H1 (cell line): ENCODE data around the gene ANXA2. TPM values are rescaled to one million over a fixed set of nuclear protein-coding genes. Genes with fewer than 3 reads are reported as not detected.

Experiments used
- CTCF ChIA-PET: fragments of 300-600 bp; sonication (Branson Sonifier 250); formaldehyde crosslinking; loops from one replicate; lab custom pipeline; 2021; ENCODE audit not compliant: partially characterized antibody; lab: Charles Lee
- POLR2A ChIA-PET: fragments of 300-600 bp; sonication (Branson Sonifier 250); formaldehyde crosslinking; loops from one replicate; lab custom pipeline; 2021; ENCODE audit warnings: inconsistent platforms; ENCODE audit not compliant: partially characterized antibody; lab: Charles Lee
- DNase-seq, 2 experiments: peaks; one replicate each; pipeline versions ENCODE4 v3.0.0 to v3.0.0-alpha.2; 2010 to 2022; ENCODE audit warnings: low spot score in 2 of 2, low read depth in 1 of 2, mixed read lengths in 1 of 2
- FAIRE-seq: peaks from 2 replicates; lab custom pipeline; 2011; peaks lifted over from hg19 to GRCh38; lab: Jason Lieb, UNC
- H2AFZ ChIP-seq: 2 replicates; pipeline ENCODE4 v1.8.1; 2012; ENCODE audit warnings: low read length, inconsistent platforms
- H2AK5ac ChIP-seq: 2 replicates; pipeline ENCODE4 v1.6.1; 2013; ENCODE audit warnings: low read depth, low read length
- H2BK120ac ChIP-seq: replicated peaks from 2 replicates; pipeline ENCODE3; 2013; ENCODE audit warnings: low read depth, low read length, inconsistent platforms
- H2BK12ac ChIP-seq: 2 replicates; pipeline ENCODE4 v1.6.1; 2013; ENCODE audit warnings: low read depth, low read length
- H2BK15ac ChIP-seq: 2 replicates; pipeline ENCODE4 v1.6.1; 2013; ENCODE audit warnings: low read length
- H2BK20ac ChIP-seq: 2 replicates; pipeline ENCODE4 v1.6.1; 2013; ENCODE audit warnings: low read length
- H2BK5ac ChIP-seq: 2 replicates; pipeline ENCODE4 v1.6.1; 2013; ENCODE audit warnings: low read depth, low read length
- H3K14ac ChIP-seq: 2 replicates; pipeline ENCODE4 v1.6.1; 2013; ENCODE audit warnings: inconsistent platforms; ENCODE audit not compliant: insufficient read length
- H3K18ac ChIP-seq: 2 replicates; pipeline ENCODE4 v1.6.1; 2013; ENCODE audit warnings: low read length; ENCODE audit errors: extremely low read depth
- H3K23ac ChIP-seq: 2 replicates; pipeline ENCODE4 v1.6.1; 2013; ENCODE audit warnings: inconsistent platforms; ENCODE audit not compliant: insufficient read length
- H3K23me2 ChIP-seq: 2 replicates; pipeline ENCODE4 v1.6.1; 2013; ENCODE audit warnings: low read depth, low read length
- H3K27ac ChIP-seq: 2 replicates; pipeline ENCODE4 v1.6.1; 2011; ENCODE audit warnings: low read depth, low read length, inconsistent platforms
- H3K27me3 ChIP-seq, 4 experiments: replicated peaks in 1 of 4; 1 replicate in 1 of 4; 2 replicates in 3 of 4; pipeline versions ENCODE4 v1.6.1 to v1.8.1; 2011 to 2013; ENCODE audit warnings: low read length in 3 of 4, mild to moderate bottlenecking in 3 of 4, inconsistent platforms in 2 of 4, mixed read lengths in 2 of 4, moderate library complexity in 1 of 4; ENCODE audit not compliant: control insufficient read depth in 3 of 4, insufficient read depth in 3 of 4; ENCODE audit errors: extremely low read depth in 1 of 4
- H3K36me3 ChIP-seq, 4 experiments: 2 replicates each; pipeline versions ENCODE4 v1.6.1 to v1.8.1; 2011 to 2013; ENCODE audit warnings: mild to moderate bottlenecking in 4 of 4, low read length in 3 of 4, moderate library complexity in 2 of 4, control low read depth in 1 of 4, inconsistent platforms in 1 of 4; ENCODE audit not compliant: insufficient read depth in 4 of 4, control insufficient read depth in 2 of 4
- H3K4ac ChIP-seq: replicated peaks from 2 replicates; pipeline ENCODE3; 2013; ENCODE audit warnings: low read length, low read depth, mixed read lengths, inconsistent platforms; ENCODE audit not compliant: insufficient read length
- H3K4me1 ChIP-seq, 4 experiments: replicated peaks in 1 of 4; 1 replicate in 1 of 4; 2 replicates in 3 of 4; pipeline versions ENCODE4 v1.6.1 to v1.8.1; 2011 to 2013; ENCODE audit warnings: low read length in 3 of 4, inconsistent platforms in 2 of 4, mixed read lengths in 1 of 4; ENCODE audit not compliant: insufficient read depth in 4 of 4, control insufficient read depth in 3 of 4
- H3K4me2 ChIP-seq, 2 experiments: 2 replicates each; pipeline versions ENCODE4 v1.6.1 to v1.8.1; 2011 to 2013; ENCODE audit warnings: low read depth in 2 of 2, low read length in 2 of 2, control low read depth in 1 of 2, inconsistent platforms in 1 of 2, mild to moderate bottlenecking in 1 of 2; ENCODE audit not compliant: insufficient read depth in 1 of 2
- H3K4me3 ChIP-seq, 4 experiments: fragments of 200-600, 300-600 bp in 1 of 4; sonication (generic), shearing (Covaris generic), sonication (Bioruptor Twin) in 1 of 4; 2 replicates each; pipeline versions ENCODE4 v1.5.1 to v1.8.1; 2011 to 2016; ENCODE audit warnings: low read length in 4 of 4, low read depth in 3 of 4, control low read depth in 2 of 4, inconsistent platforms in 2 of 4, mild to moderate bottlenecking in 2 of 4, mixed read lengths in 1 of 4, moderate library complexity in 1 of 4; ENCODE audit not compliant: insufficient read depth in 2 of 4; ENCODE audit errors: extremely low read depth in 1 of 4
- H3K56ac ChIP-seq: replicated peaks from 2 replicates; pipeline ENCODE3; 2013; ENCODE audit warnings: low read depth, mild to moderate bottlenecking, mixed read lengths, low read length, inconsistent platforms; ENCODE audit not compliant: insufficient read length
- H3K79me1 ChIP-seq: 2 replicates; pipeline ENCODE4 v1.6.1; 2013; ENCODE audit warnings: low read depth, low read length, control low read depth
- H3K79me2 ChIP-seq, 2 experiments: 2 replicates each; pipeline versions ENCODE4 v1.6.1 to v1.8.1; 2012 to 2013; ENCODE audit warnings: low read length in 2 of 2, mild to moderate bottlenecking in 2 of 2, inconsistent platforms in 1 of 2; ENCODE audit not compliant: insufficient read depth in 2 of 2, control insufficient read depth in 1 of 2
- H3K9ac ChIP-seq, 4 experiments: replicated peaks in 1 of 4; 1 replicate in 1 of 4; 2 replicates in 3 of 4; pipeline versions ENCODE4 v1.6.1 to v1.8.1; 2011 to 2013; ENCODE audit warnings: low read depth in 3 of 4, low read length in 3 of 4, control low read depth in 2 of 4, mild to moderate bottlenecking in 2 of 4, moderate library complexity in 2 of 4, inconsistent platforms in 1 of 4; ENCODE audit errors: extremely low read depth in 1 of 4
- H3K9me3 ChIP-seq, 2 experiments: 2 replicates each; pipeline versions ENCODE4 v1.6.1 to v1.8.1; 2012 to 2013; ENCODE audit warnings: mild to moderate bottlenecking in 2 of 2, moderate library complexity in 2 of 2, control low read depth in 1 of 2, inconsistent platforms in 1 of 2, low read depth in 1 of 2, low read length in 1 of 2, mixed read lengths in 1 of 2; ENCODE audit not compliant: insufficient read depth in 2 of 2
- H4K20me1 ChIP-seq, 2 experiments: replicated peaks in 1 of 2; 2 replicates each; pipeline versions ENCODE3 to v1.8.1; 2011 to 2013; ENCODE audit warnings: inconsistent platforms in 2 of 2, low read length in 2 of 2, mild to moderate bottlenecking in 1 of 2; ENCODE audit not compliant: insufficient read depth in 2 of 2, control insufficient read depth in 1 of 2
- H4K5ac ChIP-seq: 2 replicates; pipeline ENCODE4 v1.6.1; 2013; ENCODE audit warnings: low read length, low read depth, mixed read lengths, inconsistent platforms; ENCODE audit not compliant: insufficient read length
- H4K8ac ChIP-seq: 2 replicates; pipeline ENCODE4 v1.8.0; 2013; ENCODE audit warnings: mild to moderate bottlenecking, moderate library complexity, low read length, inconsistent platforms; ENCODE audit not compliant: insufficient read depth; ENCODE audit errors: extremely low read depth
- H4K91ac ChIP-seq: replicated peaks from 2 replicates; pipeline ENCODE3; 2013; ENCODE audit warnings: low read length, mixed read lengths, inconsistent platforms; ENCODE audit not compliant: insufficient read length
- BRCA1 ChIP-seq: IDR thresholded peaks from 2 replicates; pipeline ENCODE4 v1.6.1; 2012; ENCODE audit warnings: low read depth, low read length, improper control_type of control experiment
- CHD2 ChIP-seq: IDR thresholded peaks from 2 replicates; pipeline ENCODE4 v1.6.1; 2012; ENCODE audit warnings: low read length, improper control_type of control experiment
- FOSL1 ChIP-seq: IDR thresholded peaks from 2 replicates; pipeline ENCODE4 v1.6.1; 2011; ENCODE audit warnings: mild to moderate bottlenecking, low read depth, low read length, moderate library complexity; ENCODE audit not compliant: insufficient read depth
- HDAC2 ChIP-seq, 2 experiments: fragments of 300-600 bp in 1 of 2; sonication (generic) in 1 of 2; IDR thresholded peaks; 2 replicates each; pipeline ENCODE4 v1.6.1; 2011 to 2012; ENCODE audit warnings: low read depth in 2 of 2, low read length in 2 of 2, mild to moderate bottlenecking in 2 of 2, moderate library complexity in 2 of 2, borderline replicate concordance in 1 of 2, inconsistent platforms in 1 of 2
- JUN ChIP-seq: IDR thresholded peaks from 2 replicates; pipeline ENCODE4 v1.6.1; 2011; ENCODE audit warnings: low read depth, mild to moderate bottlenecking, improper control_type of control experiment, low read length
- KDM1A ChIP-seq: fragments of 200-600, 300-600 bp; sonication (generic); IDR thresholded peaks from 2 replicates; pipeline ENCODE4 v1.7.1; 2016; ENCODE audit warnings: mild to moderate bottlenecking, low read length, borderline replicate concordance
- KDM4A ChIP-seq: IDR thresholded peaks from one replicate; pipeline ENCODE4 v1.7.1; 2012; ENCODE audit warnings: low read depth, mild to moderate bottlenecking, moderate library complexity, low read length, inconsistent platforms; ENCODE audit not compliant: severe bottlenecking
- SRF ChIP-seq: IDR thresholded peaks from 2 replicates; pipeline ENCODE4 v1.6.1; 2011; ENCODE audit warnings: mild to moderate bottlenecking, low read depth, low read length, moderate library complexity
- TBP ChIP-seq: IDR thresholded peaks from 2 replicates; pipeline ENCODE4 v1.6.1; 2011; ENCODE audit warnings: low read depth, low read length, improper control_type of control experiment
- TCF12 ChIP-seq: IDR thresholded peaks from 2 replicates; pipeline ENCODE4 v1.6.1; 2011; ENCODE audit warnings: low read depth, mild to moderate bottlenecking, low read length
- TEAD4 ChIP-seq: IDR thresholded peaks from 2 replicates; pipeline ENCODE4 v1.6.1; 2012; ENCODE audit warnings: low read depth, low read length, inconsistent platforms, mixed read lengths
- WGBS, 2 experiments: shearing (Covaris generic) in 1 of 2; methylation state at CpG; one replicate each; pipeline versions ENCODE4 v1.1.6 to v1.1.7; 2013 to 2015; ENCODE audit warnings: low lambda C conversion rate in 2 of 2, mixed read lengths in 2 of 2, inconsistent platforms in 1 of 2, low coverage in 1 of 2, missing lambda C conversion rate in 1 of 2; ENCODE audit not compliant: insufficient replicate concordance in 2 of 2, insufficient coverage in 1 of 2, insufficient read length in 1 of 2; ENCODE audit errors: extremely low coverage in 1 of 2, missing lambda C conversion rate in 1 of 2; 5-methylcytosine and 5-hydroxymethylcytosine counted together
- polyA plus RNA-seq, 7 experiments: library from polyadenylated mRNA; depleted of rRNA in 3 of 7; stranded (reverse) in 5 of 7; unstranded in 2 of 7; fragments of >200 nt in 5 of 7; fragments of 200-250 nt in 2 of 7; gene quantifications; 1 replicate in 5 of 7; 2 replicates in 1 of 7; 4 replicates in 1 of 7; pipeline versions ENCODE4 v1.2.1 to v1.2.3, GENCODE V29; 2011 to 2013; ENCODE audit warnings: missing spikeins in 2 of 7, mixed read lengths in 2 of 7
- total RNA-seq: library from RNA; stranded (reverse); fragmentation: NEBNext Ultra II Directional; extraction: Animal tissue kit (Norgen Biotek cat#: 25700); gene quantifications from 2 replicates; pipeline ENCODE4 v1.2.1, GENCODE V29; 2021
- TF ChIP-seq, protein P1 (sequence below): IDR thresholded peaks from 2 replicates; pipeline ENCODE4 v1.6.1; 2011; ENCODE audit warnings: low read length, improper control_type of control experiment

Gene ANXA2
- total and polyA plus RNA-seq, 2 of the 8 experiments (the other 6 are each of a cell fraction or from before 2014, with no cell fraction given) = 178 to 217 TPM

DNA sequence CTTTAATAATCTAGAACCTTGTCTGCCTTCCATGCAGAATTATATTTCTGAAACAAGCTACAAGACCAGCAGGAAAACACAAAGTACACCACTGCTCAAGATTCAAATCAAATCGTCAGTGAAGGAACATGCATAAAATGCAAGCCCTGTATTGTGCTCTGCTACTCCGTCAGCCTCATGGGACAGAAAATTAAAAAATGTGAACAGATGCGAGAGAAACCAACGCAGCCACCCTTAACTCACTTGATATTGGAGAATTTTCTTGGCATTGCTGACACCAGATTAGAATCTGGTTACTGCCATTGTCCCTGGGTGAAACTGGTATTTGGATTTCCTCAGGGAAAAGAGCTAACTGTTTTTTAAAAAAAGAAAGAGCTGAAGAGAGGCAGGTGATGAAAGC lies 23.6 kb downstream of the ANXA2 start:
- H3K23ac ChIP-seq = no peak overlapping the region
- H3K9ac ChIP-seq = no peak overlapping the region
- H2BK20ac ChIP-seq = no peak overlapping the region
- no peak overlapping the region for H4K5ac ChIP-seq
- H3K56ac ChIP-seq = no peak overlapping the region
- peaks cover 0 to 1% of the 10 kb centered on the region in 2 experiments for H4K20me1 ChIP-seq
- no peaks in the 10 kb centered on the region for H3K9me3 ChIP-seq
- no peak overlapping the region for H3K4me2 ChIP-seq
- no peak overlapping the region for H3K18ac ChIP-seq
- no peak overlapping the region; the same call in 1 of the 2 replicates for H3K27ac ChIP-seq
- no peak overlapping the region for H4K8ac ChIP-seq
- H3K4me1 ChIP-seq = peaks cover 2 to 8% (median 5%) of the 10 kb centered on the region in 4 experiments; a peak in 6 of 7 replicates
- DNase-seq = no peak
- peaks cover 0 to 10% (median 0%) of the 10 kb centered on the region in 4 experiments; a peak in 3 of 8 replicates for H3K36me3 ChIP-seq
- H2BK5ac ChIP-seq = no peak overlapping the region
- H3K23me2 ChIP-seq = no peaks in the 10 kb centered on the region
- no peak overlapping the region for H4K91ac ChIP-seq
- no peak overlapping the region for H2AFZ ChIP-seq
- H3K4me3 ChIP-seq = no peak overlapping the region
- no peak overlapping the region for H2AK5ac ChIP-seq
- H2BK15ac ChIP-seq = no peak overlapping the region
- peak overlapping the region; percentile 40; the same call in 1 of the 2 replicates for H2BK12ac ChIP-seq
- no peak overlapping the region for H3K4ac ChIP-seq
- ChIA-PET CTCF (interaction anchor here (0.6 to 5.2 kb wide), 8 partner anchors 12 to 612 kb away, joined by 3 to 38 read pairs (median 4); no protein-coding TSS in a partner anchor), POLR2A (interaction anchor here (0.5 to 2.0 kb wide), 10 partner anchors 10 to 195 kb away, joined by 3 to 6 read pairs (median 3); partner anchors contain the start of genes ANXA2 and ICE2)
- H3K79me1 ChIP-seq = peaks cover 3% of the 10 kb centered on the region; the same call in 1 of the 2 replicates
- H3K27me3 ChIP-seq = no peaks in the 10 kb centered on the region
- H3K14ac ChIP-seq = no peak overlapping the region
- H2BK120ac ChIP-seq = no peak overlapping the region
- FAIRE-seq = no peak
- 84% methylated on average over 4 of the region's 4 CpGs; no CpG with 5 or more reads in 1 of the 2 experiments for WGBS, 2 experiments
- no peaks in the 10 kb centered on the region for H3K79me2 ChIP-seq
- TF ChIP-seq BRCA1 (no peak), SRF (no peak), KDM4A (no peak), TEAD4 (no peak), KDM1A (no peak), HDAC2 (IDR thresholded peaks at IDR 0.05; ENCODE audit: borderline replicate concordance in 1 of 2, low read depth in 2 of 2, low read length in 2 of 2) (no peak), FOSL1 (no peak), TCF12 (no peak), TBP (no peak), JUN (no peak), CHD2 (no peak)
- TF ChIP-seq, protein P1, sequence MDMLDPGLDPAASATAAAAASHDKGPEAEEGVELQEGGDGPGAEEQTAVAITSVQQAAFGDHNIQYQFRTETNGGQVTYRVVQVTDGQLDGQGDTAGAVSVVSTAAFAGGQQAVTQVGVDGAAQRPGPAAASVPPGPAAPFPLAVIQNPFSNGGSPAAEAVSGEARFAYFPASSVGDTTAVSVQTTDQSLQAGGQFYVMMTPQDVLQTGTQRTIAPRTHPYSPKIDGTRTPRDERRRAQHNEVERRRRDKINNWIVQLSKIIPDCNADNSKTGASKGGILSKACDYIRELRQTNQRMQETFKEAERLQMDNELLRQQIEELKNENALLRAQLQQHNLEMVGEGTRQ = no peak
